Glutamatergic neuron (in vitro differentiated cells): ENCODE results near the gene TSPAN3. TPM values are rescaled to one million over a fixed set of nuclear protein-coding genes. Genes with fewer than 3 reads are reported as not detected.

ENCODE experiments used
- DNase-seq: peaks from one replicate; pipeline ENCODE4 v3.0.0; 2022
- H3K27ac Mint-ChIP-seq: one replicate; pipeline ENCODE4 v1.8.0; 2020; ENCODE audit warnings: mild to moderate bottlenecking, mixed read lengths, inconsistent platforms; ENCODE audit not compliant: unreplicated experiment
- H3K27me3 Mint-ChIP-seq: one replicate; pipeline ENCODE4 v1.8.0; 2020; ENCODE audit warnings: mild to moderate bottlenecking, moderate library complexity, mixed read lengths, inconsistent platforms; ENCODE audit not compliant: unreplicated experiment
- H3K36me3 Mint-ChIP-seq: one replicate; pipeline ENCODE4 v1.8.0; 2020; ENCODE audit warnings: mild to moderate bottlenecking, mixed read lengths, inconsistent platforms; ENCODE audit not compliant: unreplicated experiment
- H3K4me1 Mint-ChIP-seq: one replicate; pipeline ENCODE4 v1.8.0; 2020; ENCODE audit warnings: mild to moderate bottlenecking, low read depth, mixed read lengths, inconsistent platforms; ENCODE audit not compliant: unreplicated experiment
- H3K4me3 Mint-ChIP-seq: one replicate; pipeline ENCODE4 v1.8.0; 2020; ENCODE audit warnings: mild to moderate bottlenecking, mixed read lengths, inconsistent platforms; ENCODE audit not compliant: unreplicated experiment
- H3K9me3 Mint-ChIP-seq: one replicate; pipeline ENCODE4 v1.8.0; 2020; ENCODE audit warnings: mild to moderate bottlenecking, moderate library complexity, mixed read lengths, inconsistent platforms; ENCODE audit not compliant: unreplicated experiment
- total RNA-seq: library from RNA; stranded (reverse); fragmentation: NEBNext Ultra II Directional; extraction: Animal tissue kit (Norgen Biotek cat#: 25700); gene quantifications from one replicate; pipeline ENCODE4 v1.2.1, GENCODE V29; 2021; ENCODE audit not compliant: unreplicated experiment
- TF ChIP-seq, protein P1 (sequence below): fragments of 200-600 bp; sonication (generic); IDR thresholded peaks from one replicate; pipeline ENCODE4 v1.5.0; 2021; ENCODE audit not compliant: partially characterized antibody, unreplicated experiment

TSPAN3 gene
- total RNA-seq, 1 donor from 2014 or later = 190 TPM

DNA sequence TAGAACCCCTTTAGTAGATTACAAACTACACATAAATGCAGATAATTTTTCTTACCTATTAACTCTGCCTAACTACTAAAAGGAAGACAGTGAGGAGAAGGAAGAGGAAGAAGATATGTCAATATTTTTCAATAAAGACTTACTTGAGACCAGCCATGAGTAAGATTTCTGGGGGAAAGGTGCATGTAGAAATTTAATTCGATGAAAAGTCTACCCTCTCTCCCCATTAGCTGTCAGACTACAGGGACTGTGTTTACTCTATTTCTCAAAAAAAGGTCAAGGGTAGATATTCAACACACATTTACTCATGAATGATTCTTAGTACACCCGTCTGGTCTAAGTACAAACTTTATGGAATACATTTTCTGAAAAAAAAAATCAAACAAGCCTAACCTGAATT lies 6.8 kb downstream of the TSPAN3 start:
- Mint-ChIP-seq H3K27ac (no peak overlapping the region), H3K36me3 (no peaks in the 10 kb centered on the region), H3K9me3 (no peaks in the 10 kb centered on the region), H3K4me3 (no peak overlapping the region), H3K27me3 (no peaks in the 10 kb centered on the region), H3K4me1 (peaks cover 40% of the 10 kb centered on the region)
- TF ChIP-seq, protein P1, sequence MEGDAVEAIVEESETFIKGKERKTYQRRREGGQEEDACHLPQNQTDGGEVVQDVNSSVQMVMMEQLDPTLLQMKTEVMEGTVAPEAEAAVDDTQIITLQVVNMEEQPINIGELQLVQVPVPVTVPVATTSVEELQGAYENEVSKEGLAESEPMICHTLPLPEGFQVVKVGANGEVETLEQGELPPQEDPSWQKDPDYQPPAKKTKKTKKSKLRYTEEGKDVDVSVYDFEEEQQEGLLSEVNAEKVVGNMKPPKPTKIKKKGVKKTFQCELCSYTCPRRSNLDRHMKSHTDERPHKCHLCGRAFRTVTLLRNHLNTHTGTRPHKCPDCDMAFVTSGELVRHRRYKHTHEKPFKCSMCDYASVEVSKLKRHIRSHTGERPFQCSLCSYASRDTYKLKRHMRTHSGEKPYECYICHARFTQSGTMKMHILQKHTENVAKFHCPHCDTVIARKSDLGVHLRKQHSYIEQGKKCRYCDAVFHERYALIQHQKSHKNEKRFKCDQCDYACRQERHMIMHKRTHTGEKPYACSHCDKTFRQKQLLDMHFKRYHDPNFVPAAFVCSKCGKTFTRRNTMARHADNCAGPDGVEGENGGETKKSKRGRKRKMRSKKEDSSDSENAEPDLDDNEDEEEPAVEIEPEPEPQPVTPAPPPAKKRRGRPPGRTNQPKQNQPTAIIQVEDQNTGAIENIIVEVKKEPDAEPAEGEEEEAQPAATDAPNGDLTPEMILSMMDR = no peak
- DNase-seq = no peak

DNA sequence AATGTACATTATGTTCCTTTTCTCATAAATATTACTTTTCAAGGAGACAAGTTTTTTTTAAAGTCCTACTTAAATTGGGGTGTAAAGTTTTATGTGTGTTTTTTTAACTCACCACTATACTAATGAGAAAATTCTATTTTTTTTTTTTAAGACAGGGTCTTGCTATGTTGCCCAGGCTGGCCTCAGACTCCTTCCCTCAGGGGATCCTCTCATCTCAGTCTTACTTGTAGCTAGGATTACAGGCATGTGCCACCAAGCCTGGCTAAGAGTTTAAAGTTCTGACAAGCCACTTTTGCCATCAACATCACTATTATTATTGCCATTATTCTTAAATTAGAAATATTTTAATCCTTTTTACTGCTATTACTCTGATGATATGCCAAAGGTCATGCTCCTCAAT lies 7.7 kb downstream of the TSPAN3 start:
- Mint-ChIP-seq H3K27ac (no peak overlapping the region), H3K36me3 (no peaks in the 10 kb centered on the region), H3K4me1 (peaks cover 40% of the 10 kb centered on the region), H3K9me3 (no peaks in the 10 kb centered on the region), H3K4me3 (no peak overlapping the region), H3K27me3 (no peaks in the 10 kb centered on the region)
- TF ChIP-seq, protein P1 = no peak
- no peak for DNase-seq

DNA sequence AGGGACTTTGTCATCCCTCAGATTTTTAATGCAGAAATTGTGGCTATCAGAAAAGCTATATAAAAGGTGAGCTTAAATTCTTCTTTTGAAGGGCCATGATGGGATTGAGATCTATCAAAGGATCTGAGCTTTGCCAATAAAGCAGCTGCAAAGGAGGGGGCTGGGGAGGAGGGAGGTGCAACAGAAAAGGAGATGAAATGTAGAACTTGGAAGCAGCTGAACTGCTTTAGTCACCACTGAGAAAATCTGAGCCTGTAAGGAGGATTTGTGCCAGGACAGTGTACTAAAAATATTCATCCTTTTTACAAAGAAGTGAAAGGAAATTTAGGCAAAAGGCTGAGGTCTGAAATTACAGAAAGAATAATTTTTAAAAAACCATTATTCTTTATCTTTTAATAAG lies 10.4 kb downstream of the TSPAN3 start:
- no peak for DNase-seq
- peak overlapping the region; percentile 24 for H3K27ac Mint-ChIP-seq
- H3K4me3 Mint-ChIP-seq = no peak overlapping the region
- H3K36me3 Mint-ChIP-seq = no peaks in the 10 kb centered on the region
- H3K27me3 Mint-ChIP-seq = no peaks in the 10 kb centered on the region
- TF ChIP-seq, protein P1 = no peak
- H3K4me1 Mint-ChIP-seq = peaks cover 29% of the 10 kb centered on the region
- peaks cover 4% of the 10 kb centered on the region for H3K9me3 Mint-ChIP-seq

DNA sequence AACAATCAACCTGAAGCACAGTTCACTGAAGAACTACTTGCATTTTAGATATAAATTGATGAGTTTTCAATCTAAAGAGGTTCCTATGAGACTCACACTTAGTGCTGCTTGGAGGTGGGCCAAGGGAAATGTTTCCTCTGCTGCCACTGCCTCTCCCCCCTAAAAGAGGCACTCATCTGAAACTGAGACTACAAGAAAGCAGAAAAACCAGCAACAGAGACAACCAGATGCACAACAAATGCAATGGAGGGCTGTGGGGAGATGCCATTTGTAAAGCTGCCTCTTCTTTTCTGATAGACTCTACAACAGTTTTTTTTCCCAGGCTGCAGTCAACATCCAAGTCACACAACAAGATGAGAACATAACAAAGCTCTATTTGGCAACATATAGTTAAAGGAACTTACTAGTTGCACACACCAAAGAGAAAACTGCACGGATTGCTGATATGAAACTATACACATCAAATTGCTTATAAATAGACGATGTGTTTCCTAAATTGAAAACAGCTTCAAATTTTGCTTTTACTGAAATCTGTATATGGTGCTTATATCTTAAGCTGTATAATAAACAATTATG lies 11.0 kb downstream of the TSPAN3 start:
- peaks cover 4% of the 10 kb centered on the region for H3K9me3 Mint-ChIP-seq
- H3K27ac Mint-ChIP-seq = peak overlapping the region; percentile 65
- TF ChIP-seq, protein P1 = no peak
- H3K4me1 Mint-ChIP-seq = peaks cover 27% of the 10 kb centered on the region
- no peaks in the 10 kb centered on the region for H3K27me3 Mint-ChIP-seq
- no peak for DNase-seq
- H3K36me3 Mint-ChIP-seq = no peaks in the 10 kb centered on the region
- H3K4me3 Mint-ChIP-seq = no peak overlapping the region

DNA sequence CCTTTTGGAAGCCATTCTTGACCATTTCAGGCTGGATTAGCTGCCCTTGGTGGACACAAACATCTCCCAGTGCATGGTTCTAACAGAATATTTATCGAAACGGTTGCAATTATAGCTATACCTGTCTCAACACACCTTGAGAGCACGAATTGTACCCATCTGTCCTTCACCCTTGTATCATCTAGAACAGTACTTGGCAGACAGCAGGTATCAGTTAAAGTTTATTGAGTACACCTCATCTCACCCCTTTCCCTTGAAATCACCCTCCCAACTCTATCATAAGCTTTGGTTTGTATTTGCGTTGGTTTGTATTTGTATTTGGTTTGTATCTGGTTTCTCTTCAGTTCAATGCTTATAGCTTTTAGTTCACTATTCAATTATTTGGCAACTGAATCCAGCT lies 12.4 kb downstream of the TSPAN3 start:
- Mint-ChIP-seq H3K27ac (no peak overlapping the region), H3K4me3 (no peak overlapping the region), H3K9me3 (peaks cover 4% of the 10 kb centered on the region), H3K27me3 (no peaks in the 10 kb centered on the region), H3K36me3 (no peaks in the 10 kb centered on the region), H3K4me1 (peaks cover 25% of the 10 kb centered on the region)
- DNase-seq = no peak
- TF ChIP-seq, protein P1 = no peak
